GM23248 (cell line): ENCODE measurements around the gene PIEZO2. TPM values are rescaled to one million over a fixed set of nuclear protein-coding genes. Genes with fewer than 3 reads are reported as not detected.

Experiments used
- DNase-seq: peaks from one replicate; pipeline ENCODE4 v3.0.0-alpha.2; 2015
- H2AFZ ChIP-seq: fragments of 200-600 bp; sonication (generic); 2 replicates; pipeline ENCODE4 v1.6.1; 2016; ENCODE audit warnings: antibody characterized with exemption
- H3F3A ChIP-seq: fragments of 200-600 bp; sonication (generic); 2 replicates; pipeline ENCODE4 v1.6.1; 2016; ENCODE audit warnings: mild to moderate bottlenecking, antibody characterized with exemption, mixed run types; ENCODE audit not compliant: insufficient read depth
- H3K27ac ChIP-seq: fragments of 200-600 bp; sonication (generic); 2 replicates; pipeline ENCODE4 v1.5.1; 2016; ENCODE audit warnings: mild to moderate bottlenecking
- H3K27me3 ChIP-seq: fragments of 200-600 bp; sonication (generic); replicated peaks from 2 replicates; pipeline ENCODE4 v1.6.1; 2016; ENCODE audit warnings: mild to moderate bottlenecking; ENCODE audit not compliant: insufficient read depth
- H3K36me3 ChIP-seq: fragments of 200-600 bp; sonication (generic); 2 replicates; pipeline ENCODE4 v1.6.1; 2016; ENCODE audit warnings: low read depth, mild to moderate bottlenecking
- H3K4me1 ChIP-seq: fragments of 200-600 bp; sonication (generic); 2 replicates; pipeline ENCODE4 v1.6.1; 2016; ENCODE audit warnings: mild to moderate bottlenecking; ENCODE audit not compliant: insufficient read depth
- H3K4me2 ChIP-seq: fragments of 200-600 bp; sonication (generic); one replicate; pipeline ENCODE4 v1.6.1; 2016; ENCODE audit warnings: mild to moderate bottlenecking; ENCODE audit not compliant: unreplicated experiment
- H3K4me3 ChIP-seq: fragments of 200-600 bp; sonication (generic); 2 replicates; pipeline ENCODE4 v1.5.1; 2016; ENCODE audit warnings: mild to moderate bottlenecking
- H3K79me2 ChIP-seq: fragments of 200-600 bp; sonication (generic); 2 replicates; pipeline ENCODE4 v1.6.1; 2016; ENCODE audit warnings: mild to moderate bottlenecking; ENCODE audit not compliant: insufficient read depth
- H3K9ac ChIP-seq: fragments of 200-600 bp; sonication (generic); 2 replicates; pipeline ENCODE4 v1.6.1; 2016; ENCODE audit warnings: mild to moderate bottlenecking
- H3K9me2 ChIP-seq: fragments of 200-600 bp; sonication (generic); 2 replicates; pipeline ENCODE4 v1.6.1; 2016; ENCODE audit warnings: mixed run types, mild to moderate bottlenecking, moderate library complexity; ENCODE audit not compliant: insufficient read depth
- H3K9me3 ChIP-seq: fragments of 200-600 bp; sonication (generic); one replicate; pipeline ENCODE4 v1.6.1; 2017; ENCODE audit warnings: low read depth
- H4K20me1 ChIP-seq: fragments of 200-600 bp; sonication (generic); 2 replicates; pipeline ENCODE4 v1.6.0; 2016; ENCODE audit not compliant: insufficient read depth
- EZH2 ChIP-seq: fragments of 200-600 bp; sonication (generic); IDR thresholded peaks from 2 replicates; pipeline ENCODE4 v1.6.1; 2018; ENCODE audit warnings: antibody characterized with exemption, mild to moderate bottlenecking; ENCODE audit not compliant: insufficient read depth, poor library complexity, severe bottlenecking
- EZH2phosphoT487 ChIP-seq: fragments of 200-600 bp; sonication (generic); IDR thresholded peaks from 2 replicates; pipeline ENCODE4 v1.6.1; 2018; ENCODE audit warnings: antibody characterized with exemption, moderate library complexity, mild to moderate bottlenecking, low read depth; ENCODE audit not compliant: insufficient read depth
- WGBS, 2 experiments: methylation state at CpG; one replicate each; pipeline ENCODE4 v1.1.6; 2015 to 2017; ENCODE audit warnings: low lambda C conversion rate in 2 of 2, low coverage in 1 of 2; ENCODE audit errors: missing lambda C conversion rate in 2 of 2; 5-methylcytosine and 5-hydroxymethylcytosine counted together
- in situ Hi-C: fragments of 300-500 bp; cut with MboI; formaldehyde crosslinking; loops from 2 replicates; pipeline ENCODE4 v1.15.0; 2020
- polyA plus RNA-seq: library from polyadenylated mRNA; unstranded; fragments of >200 nt; fragmentation: Nextera tagmentation; extraction: Ambion mirVana; gene quantifications from 2 replicates; pipeline ENCODE4 v1.2.1, GENCODE V29; 2016
- total RNA-seq: library from RNA; depleted of rRNA; stranded (reverse); fragments of >200 nt; shearing (Covaris generic); gene quantifications from 2 replicates; pipeline ENCODE4 v1.2.3, GENCODE V29; 2014

PIEZO2 gene
- total and polyA plus RNA-seq, 2 experiments from 2014 or later, result 0.93 to 1.5 TPM

- H3K27me3 ChIP-seq, result no peaks in the 10 kb centered on the region
- WGBS, 2 experiments, result 73 to 74% methylated on average over 2 of the region's 2 CpGs
Observed at GRCh38 chr18:11050966-11051365, 98.4 kb downstream of the PIEZO2 start.

GRCh38 chr18:11047817-11048216, 101.6 kb downstream of the PIEZO2 start:
- H3F3A ChIP-seq, result no peaks in the 10 kb centered on the region
- no peaks in the 10 kb centered on the region for H3K36me3 ChIP-seq
- H4K20me1 ChIP-seq, result no peaks in the 10 kb centered on the region
- H3K27me3 ChIP-seq, result no peaks in the 10 kb centered on the region; the same call in 1 of the 2 replicates
- no peak overlapping the region for H3K4me3 ChIP-seq
- no peak for DNase-seq
- in situ Hi-C loops, result loop anchor here (10.0 kb wide), 1 partner anchor 193 kb away; no protein-coding TSS in a partner anchor
- no peaks in the 10 kb centered on the region for H3K4me1 ChIP-seq
- no peaks in the 10 kb centered on the region for H3K79me2 ChIP-seq
- H3K4me2 ChIP-seq, result no peak overlapping the region
- no peaks in the 10 kb centered on the region for H3K9me2 ChIP-seq
- H3K9ac ChIP-seq, result no peak overlapping the region
- no peaks in the 10 kb centered on the region for H3K9me3 ChIP-seq
- no peak overlapping the region for H3K27ac ChIP-seq
- TF ChIP-seq EZH2, result no peak
- no peak for TF ChIP-seq EZH2phosphoT487
- 66 to 72% methylated on average over 5 of the region's 5 CpGs for WGBS, 2 experiments
- no peak overlapping the region for H2AFZ ChIP-seq

More at GRCh38 chr18:11050966-11051365, 98.4 kb downstream of the PIEZO2 start:
- in situ Hi-C loops, result no loop called here
- Histone ChIP-seq H3K9ac (no peak overlapping the region), H2AFZ (no peak overlapping the region), H3K27ac (no peak overlapping the region), H3F3A (no peaks in the 10 kb centered on the region), H3K4me3 (no peak overlapping the region), H3K4me1 (no peaks in the 10 kb centered on the region), H3K9me2 (no peaks in the 10 kb centered on the region), H3K4me2 (no peak overlapping the region), H4K20me1 (no peaks in the 10 kb centered on the region), H3K79me2 (no peaks in the 10 kb centered on the region), H3K36me3 (no peaks in the 10 kb centered on the region), H3K9me3 (no peaks in the 10 kb centered on the region)
- DNase-seq, result no peak
- no peak for TF ChIP-seq EZH2
- TF ChIP-seq EZH2phosphoT487, result no peak

- H3K9ac ChIP-seq, result no peak overlapping the region
- H2AFZ ChIP-seq, result no peak overlapping the region
- 87 to 90% methylated on average over 7 of the region's 7 CpGs for WGBS, 2 experiments
- in situ Hi-C loops, result loop anchor here (10.0 kb wide), 1 partner anchor 192 kb away; no protein-coding TSS in a partner anchor
- H3K4me2 ChIP-seq, result no peak overlapping the region
- TF ChIP-seq EZH2 (no peak), EZH2phosphoT487 (no peak)
- no peak overlapping the region for H3K27ac ChIP-seq
- H3K79me2 ChIP-seq, result no peaks in the 10 kb centered on the region
- no peaks in the 10 kb centered on the region for H3K36me3 ChIP-seq
- H4K20me1 ChIP-seq, result no peaks in the 10 kb centered on the region
- H3K27me3 ChIP-seq, result no peaks in the 10 kb centered on the region; the same call in 1 of the 2 replicates
- H3K9me3 ChIP-seq, result no peaks in the 10 kb centered on the region
- H3K4me3 ChIP-seq, result no peak overlapping the region
- no peaks in the 10 kb centered on the region for H3K9me2 ChIP-seq
- no peaks in the 10 kb centered on the region for H3K4me1 ChIP-seq
- no peak for DNase-seq
- no peaks in the 10 kb centered on the region for H3F3A ChIP-seq
Observed at GRCh38 chr18:11047156-11047555, 102.2 kb downstream of the PIEZO2 start.

- TF ChIP-seq EZH2phosphoT487 (no peak), EZH2 (no peak)
- no peak for DNase-seq
- no peaks in the 10 kb centered on the region for H3K79me2 ChIP-seq
Observed at GRCh38 chr18:11046140-11046539, 103.2 kb downstream of the PIEZO2 start.

More at GRCh38 chr18:11046140-11046539, 103.2 kb downstream of the PIEZO2 start:
- Histone ChIP-seq H3F3A (no peaks in the 10 kb centered on the region), H3K27ac (no peak overlapping the region), H3K27me3 (no peaks in the 10 kb centered on the region; the same call in 1 of the 2 replicates), H3K9me3 (no peaks in the 10 kb centered on the region), H3K4me2 (no peak overlapping the region), H3K9ac (no peak overlapping the region), H3K4me3 (no peak overlapping the region), H4K20me1 (no peaks in the 10 kb centered on the region), H3K36me3 (no peaks in the 10 kb centered on the region), H3K9me2 (no peaks in the 10 kb centered on the region), H3K4me1 (no peaks in the 10 kb centered on the region), H2AFZ (no peak overlapping the region)
- 65 to 82% methylated on average over 2 of the region's 2 CpGs for WGBS, 2 experiments
- in situ Hi-C loops, result loop anchor here (10.0 kb wide), 1 partner anchor 191 kb away; no protein-coding TSS in a partner anchor
